Measurements from ENCODE around the gene BICC1.

- no peak for TF ChIP-seq CTCF (IDR thresholded peaks at IDR 0.05; ENCODE audit: insufficient read depth, low read length)
- no peak for TF ChIP-seq POLR2AphosphoS5 (IDR thresholded peaks at IDR 0.05; ENCODE audit: low read depth)
- TF ChIP-seq, protein P1, sequence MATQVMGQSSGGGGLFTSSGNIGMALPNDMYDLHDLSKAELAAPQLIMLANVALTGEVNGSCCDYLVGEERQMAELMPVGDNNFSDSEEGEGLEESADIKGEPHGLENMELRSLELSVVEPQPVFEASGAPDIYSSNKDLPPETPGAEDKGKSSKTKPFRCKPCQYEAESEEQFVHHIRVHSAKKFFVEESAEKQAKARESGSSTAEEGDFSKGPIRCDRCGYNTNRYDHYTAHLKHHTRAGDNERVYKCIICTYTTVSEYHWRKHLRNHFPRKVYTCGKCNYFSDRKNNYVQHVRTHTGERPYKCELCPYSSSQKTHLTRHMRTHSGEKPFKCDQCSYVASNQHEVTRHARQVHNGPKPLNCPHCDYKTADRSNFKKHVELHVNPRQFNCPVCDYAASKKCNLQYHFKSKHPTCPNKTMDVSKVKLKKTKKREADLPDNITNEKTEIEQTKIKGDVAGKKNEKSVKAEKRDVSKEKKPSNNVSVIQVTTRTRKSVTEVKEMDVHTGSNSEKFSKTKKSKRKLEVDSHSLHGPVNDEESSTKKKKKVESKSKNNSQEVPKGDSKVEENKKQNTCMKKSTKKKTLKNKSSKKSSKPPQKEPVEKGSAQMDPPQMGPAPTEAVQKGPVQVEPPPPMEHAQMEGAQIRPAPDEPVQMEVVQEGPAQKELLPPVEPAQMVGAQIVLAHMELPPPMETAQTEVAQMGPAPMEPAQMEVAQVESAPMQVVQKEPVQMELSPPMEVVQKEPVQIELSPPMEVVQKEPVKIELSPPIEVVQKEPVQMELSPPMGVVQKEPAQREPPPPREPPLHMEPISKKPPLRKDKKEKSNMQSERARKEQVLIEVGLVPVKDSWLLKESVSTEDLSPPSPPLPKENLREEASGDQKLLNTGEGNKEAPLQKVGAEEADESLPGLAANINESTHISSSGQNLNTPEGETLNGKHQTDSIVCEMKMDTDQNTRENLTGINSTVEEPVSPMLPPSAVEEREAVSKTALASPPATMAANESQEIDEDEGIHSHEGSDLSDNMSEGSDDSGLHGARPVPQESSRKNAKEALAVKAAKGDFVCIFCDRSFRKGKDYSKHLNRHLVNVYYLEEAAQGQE (IDR thresholded peaks at IDR 0.05; ENCODE audit: insufficient replicate concordance, low read depth), result no peak
- TF ChIP-seq GABPA (IDR thresholded peaks at IDR 0.05; ENCODE audit: low read depth), result no peak
- TF ChIP-seq SPI1 (IDR thresholded peaks at IDR 0.05; ENCODE audit: borderline replicate concordance, low read depth), result no peak
Measured at GRCh38 chr10:58712982-58713381, 200.3 kb downstream of the BICC1 start.

All from HL-60 (cell line).